ENCODE data around the gene LINC01488. TPM values are rescaled to one million over a fixed set of nuclear protein-coding genes. Genes with fewer than 3 reads are reported as not detected.

Gene LINC01488
- total and polyA plus RNA-seq, 9 donors: not detected

DNA sequence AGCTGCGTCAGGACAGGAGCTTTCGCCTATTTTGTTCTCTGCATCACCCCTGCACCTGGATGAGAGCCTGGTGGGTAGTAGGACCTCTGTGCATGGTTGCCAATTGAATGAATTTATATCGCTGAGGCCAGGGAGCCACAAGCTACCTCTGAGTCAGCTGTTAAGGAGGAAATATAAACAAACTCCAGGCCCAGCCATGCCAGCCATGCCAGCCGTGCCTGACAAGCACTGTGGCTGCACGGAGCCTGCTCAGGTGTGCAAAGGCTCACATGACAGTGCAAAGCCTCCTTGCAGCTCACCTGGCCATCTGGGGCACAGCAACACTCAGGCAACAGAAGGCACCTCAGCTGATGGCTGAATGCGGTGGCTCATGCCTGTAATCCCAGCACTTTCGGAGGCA is 33.7 kb upstream of the LINC01488 start:
- no peak overlapping the region for H3K27ac ChIP-seq
- no peaks in the 10 kb centered on the region for H3K9me3 ChIP-seq
- no peaks in the 10 kb centered on the region for H3K36me3 ChIP-seq
- TF ChIP-seq, protein P1, sequence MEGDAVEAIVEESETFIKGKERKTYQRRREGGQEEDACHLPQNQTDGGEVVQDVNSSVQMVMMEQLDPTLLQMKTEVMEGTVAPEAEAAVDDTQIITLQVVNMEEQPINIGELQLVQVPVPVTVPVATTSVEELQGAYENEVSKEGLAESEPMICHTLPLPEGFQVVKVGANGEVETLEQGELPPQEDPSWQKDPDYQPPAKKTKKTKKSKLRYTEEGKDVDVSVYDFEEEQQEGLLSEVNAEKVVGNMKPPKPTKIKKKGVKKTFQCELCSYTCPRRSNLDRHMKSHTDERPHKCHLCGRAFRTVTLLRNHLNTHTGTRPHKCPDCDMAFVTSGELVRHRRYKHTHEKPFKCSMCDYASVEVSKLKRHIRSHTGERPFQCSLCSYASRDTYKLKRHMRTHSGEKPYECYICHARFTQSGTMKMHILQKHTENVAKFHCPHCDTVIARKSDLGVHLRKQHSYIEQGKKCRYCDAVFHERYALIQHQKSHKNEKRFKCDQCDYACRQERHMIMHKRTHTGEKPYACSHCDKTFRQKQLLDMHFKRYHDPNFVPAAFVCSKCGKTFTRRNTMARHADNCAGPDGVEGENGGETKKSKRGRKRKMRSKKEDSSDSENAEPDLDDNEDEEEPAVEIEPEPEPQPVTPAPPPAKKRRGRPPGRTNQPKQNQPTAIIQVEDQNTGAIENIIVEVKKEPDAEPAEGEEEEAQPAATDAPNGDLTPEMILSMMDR (IDR thresholded peaks at IDR 0.05): no peak
- no peak for TF ChIP-seq EP300 (IDR thresholded peaks at IDR 0.05)
- no peak for TF ChIP-seq POLR2A (IDR thresholded peaks at IDR 0.05)
- no peak overlapping the region for H3K4me3 ChIP-seq
- peaks cover 1% of the 10 kb centered on the region for H3K4me1 ChIP-seq (ENCODE audit: insufficient read depth)
- intact Hi-C loops (cut with DNase I): no loop called here
- no peaks in the 10 kb centered on the region for H3K27me3 ChIP-seq
- DNase-seq: no peak
- WGBS, 3 donors: 67 to 89% (median 86%) methylated on average over 7 of the region's 7 CpGs

DNA sequence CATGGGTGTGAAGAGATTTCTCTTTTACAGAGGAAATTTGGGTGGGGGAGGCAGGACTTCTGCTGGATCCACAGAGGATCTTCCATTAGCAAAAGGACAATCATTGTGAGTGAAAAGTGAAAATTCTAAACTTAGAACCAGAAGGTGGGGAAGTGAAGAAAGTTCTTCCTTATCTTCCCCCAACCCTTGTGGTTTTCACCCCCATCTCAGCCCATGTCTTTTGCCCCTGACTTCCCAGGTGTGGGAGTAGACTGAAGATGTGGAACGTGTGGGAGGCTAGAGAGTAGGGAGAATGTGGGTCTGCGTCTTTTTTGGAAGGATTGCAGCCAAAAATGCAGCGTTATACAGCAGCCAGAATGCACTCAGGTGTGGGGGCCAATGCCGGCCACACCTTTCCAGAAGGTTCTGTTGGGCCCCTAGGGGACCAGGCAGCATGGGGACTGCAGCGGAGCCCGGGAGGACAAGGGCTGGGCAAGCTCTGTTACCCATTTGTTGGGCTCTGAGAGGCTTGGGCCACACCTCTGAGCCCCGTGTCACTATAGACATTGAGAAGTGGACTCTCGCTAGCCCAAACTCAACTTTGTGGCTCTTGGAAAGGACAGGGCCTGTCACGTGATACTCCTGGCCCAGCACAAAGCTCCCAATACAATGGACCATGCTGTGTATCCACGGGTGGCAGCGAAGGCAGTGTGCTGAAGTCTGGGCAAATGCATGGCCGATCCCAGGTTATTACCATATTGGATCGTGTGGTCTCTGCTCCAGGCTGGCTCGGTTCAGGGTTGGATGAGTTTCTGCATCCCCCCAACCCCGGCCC is 32.8 kb upstream of the LINC01488 start:
- no peak for DNase-seq
- Histone ChIP-seq H3K4me3 (no peak overlapping the region), H3K9me3 (no peaks in the 10 kb centered on the region), H3K27ac (no peak overlapping the region), H3K36me3 (no peaks in the 10 kb centered on the region), H3K4me1 (ENCODE audit: insufficient read depth) (peaks cover 1% of the 10 kb centered on the region), H3K27me3 (no peaks in the 10 kb centered on the region)
- intact Hi-C loops (cut with DNase I): no loop called here
- 59 to 71% (median 60%) methylated on average over 15 of the region's 15 CpGs for WGBS, 3 donors
- TF ChIP-seq POLR2A (IDR thresholded peaks at IDR 0.05) (no peak), EP300 (IDR thresholded peaks at IDR 0.05) (no peak)
- TF ChIP-seq, protein P1 (IDR thresholded peaks at IDR 0.05): no peak

DNA sequence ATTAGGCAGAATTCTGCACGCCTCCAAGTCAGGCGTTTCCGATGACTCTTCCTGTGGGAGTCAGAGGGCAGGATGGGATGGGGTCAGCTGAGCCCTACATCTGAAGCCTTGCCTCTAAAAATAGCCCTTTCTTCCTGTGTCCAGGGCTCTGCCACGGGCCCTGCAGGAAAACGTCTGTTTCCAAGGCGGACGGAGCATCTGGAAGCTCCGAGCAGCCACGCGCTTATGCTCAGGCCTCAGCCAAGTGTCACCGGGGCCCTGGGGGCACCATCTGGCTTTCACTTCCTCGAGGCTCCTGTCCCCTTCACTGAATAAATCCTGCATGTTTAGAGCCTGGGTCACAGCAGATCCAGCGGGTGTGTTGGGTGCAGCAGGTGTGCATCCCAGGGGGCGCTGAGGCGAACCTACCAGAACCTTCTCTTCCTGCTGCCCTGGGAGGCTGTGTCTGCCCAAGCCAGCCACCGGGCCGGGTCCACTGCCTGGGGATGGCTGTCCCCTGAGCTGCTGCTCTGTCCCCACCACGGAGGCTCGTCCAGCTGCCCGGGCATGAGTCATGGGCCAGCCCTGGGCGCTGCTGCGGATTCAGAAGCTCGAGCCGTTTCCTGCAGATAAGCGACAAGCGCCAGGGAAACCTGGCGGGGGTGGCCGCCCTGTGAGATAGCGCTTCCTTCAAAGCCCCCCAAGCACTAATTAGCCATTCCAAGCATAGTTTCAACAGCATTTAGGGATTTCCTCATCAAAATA is 32.0 kb upstream of the LINC01488 start:
- no peak for TF ChIP-seq POLR2A (IDR thresholded peaks at IDR 0.05)
- TF ChIP-seq, protein P1 (IDR thresholded peaks at IDR 0.05): no peak
- TF ChIP-seq EP300 (IDR thresholded peaks at IDR 0.05): no peak
- intact Hi-C loops (cut with DNase I): no loop called here
- WGBS, 3 donors: 8 to 20% (median 9%) methylated on average over 29 of the region's 29 CpGs

DNA sequence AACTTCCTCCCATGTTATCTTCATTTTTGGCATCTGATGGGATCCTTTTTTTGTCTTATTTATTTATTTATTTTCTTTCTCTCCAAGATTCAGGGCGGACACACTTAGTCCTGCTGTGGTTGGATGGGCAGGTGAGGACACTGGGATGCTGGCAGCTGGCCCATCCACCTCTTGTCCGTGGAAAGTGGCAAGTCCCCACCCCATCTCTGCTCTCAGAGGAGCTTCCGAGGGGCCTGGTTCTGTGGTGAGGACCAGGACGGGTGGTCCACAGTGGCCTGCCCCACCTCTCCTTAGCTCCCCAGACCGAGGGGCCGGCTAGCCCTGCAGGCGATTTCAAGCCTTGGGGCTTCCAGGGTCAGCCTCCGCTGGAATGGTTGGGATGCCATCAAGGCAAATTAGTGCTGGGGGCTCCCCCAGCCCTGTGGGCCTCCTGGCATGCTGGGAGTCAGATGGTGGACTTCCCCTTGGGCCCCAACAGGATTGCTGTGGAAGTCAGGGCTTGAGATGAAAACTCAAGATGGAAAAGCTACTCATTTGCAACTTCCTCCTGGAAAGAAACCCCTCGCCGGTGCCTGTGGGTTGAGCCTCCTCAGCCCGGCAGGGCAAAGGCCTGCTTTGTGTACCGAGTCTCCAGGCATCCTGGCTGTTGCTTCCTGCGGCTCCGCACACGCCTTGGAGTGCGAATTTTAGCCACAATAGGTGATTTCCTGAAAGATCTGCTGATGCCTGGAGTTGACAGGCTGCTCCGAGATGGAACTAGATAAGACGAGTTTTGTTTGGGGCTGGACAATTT is 31.2 kb upstream of the LINC01488 start:
- intact Hi-C loops (cut with DNase I): no loop called here
- 71 to 74% (median 71%) methylated on average over 18 of the region's 18 CpGs for WGBS, 3 donors
- no peaks in the 10 kb centered on the region for H3K4me1 ChIP-seq (ENCODE audit: insufficient read depth)
- H3K36me3 ChIP-seq: no peaks in the 10 kb centered on the region
- H3K27ac ChIP-seq: no peak overlapping the region
- H3K27me3 ChIP-seq: no peaks in the 10 kb centered on the region
- DNase-seq: no peak
- H3K4me3 ChIP-seq: no peak overlapping the region
- no peaks in the 10 kb centered on the region for H3K9me3 ChIP-seq
- TF ChIP-seq POLR2A (IDR thresholded peaks at IDR 0.05): no peak
- TF ChIP-seq, protein P1 (IDR thresholded peaks at IDR 0.05): no peak
- no peak for TF ChIP-seq EP300 (IDR thresholded peaks at IDR 0.05)

More for the DNA sequence above, 32.0 kb upstream of the LINC01488 start:
- Histone ChIP-seq H3K4me1 (ENCODE audit: insufficient read depth) (peaks cover 1% of the 10 kb centered on the region), H3K9me3 (no peaks in the 10 kb centered on the region), H3K27ac (no peak overlapping the region), H3K4me3 (no peak overlapping the region), H3K36me3 (no peaks in the 10 kb centered on the region), H3K27me3 (no peaks in the 10 kb centered on the region)
- peak in 2 of 5 donors; percentile 36 to 52 for DNase-seq

All from ovary (tissue), 9 donors.